ENCODE results near the gene RAB3GAP2.
"Not testable (repeated sequence)": the region's sequence is repeated elsewhere in the genome, so short reads cannot be mapped to it uniquely, and the experiment has no call there.

Gene RAB3GAP2

DNA sequence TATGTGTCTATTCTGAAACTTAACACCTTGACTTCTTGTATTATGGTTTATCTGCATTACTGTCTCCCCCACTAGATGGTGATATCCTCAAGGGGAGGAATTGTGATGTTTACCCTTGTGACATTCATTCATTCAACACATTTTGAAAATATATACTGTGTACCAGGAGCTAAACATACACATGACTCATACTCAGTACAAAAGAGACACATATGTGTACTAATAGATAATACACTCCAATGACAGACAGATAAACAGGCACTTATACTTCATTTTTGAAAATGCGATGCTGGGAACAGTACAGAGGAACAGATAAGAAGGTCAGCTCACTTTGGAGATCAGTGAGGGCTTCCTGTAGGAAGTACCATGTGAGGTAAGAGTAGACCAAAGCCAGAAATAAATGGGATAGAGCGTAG is 8.9 kb upstream of the RAB3GAP2 start:
- DNase-seq = no peak

GRCh38 chr1:220280249-220280648 is 8.0 kb upstream of the RAB3GAP2 start:
- DNase-seq = no peak

- no peak for DNase-seq
Measured at GRCh38 chr1:220278991-220279390, 6.7 kb upstream of the RAB3GAP2 start.

GRCh38 chr1:220275430-220275829 is 3.2 kb upstream of the RAB3GAP2 start:
- DNase-seq = no peak

GRCh38 chr1:220274251-220274855 is 2.1 kb upstream of the RAB3GAP2 start:
- DNase-seq = no peak

DNA sequence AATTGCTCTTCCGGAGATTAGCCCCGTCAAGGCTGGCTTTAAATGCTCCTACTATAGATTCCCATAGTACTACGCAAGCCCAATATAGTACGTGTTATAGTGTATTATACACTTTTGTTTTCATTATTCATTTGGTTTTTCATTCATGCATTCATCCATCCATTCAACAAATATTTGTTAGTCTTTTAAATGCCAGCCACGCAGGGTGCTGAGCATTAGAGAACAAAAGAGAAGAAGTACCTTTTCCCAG is 513 bp upstream of the RAB3GAP2 start:
- DNase-seq = no peak

GRCh38 chr1:220271706-220272046 is 577 bp downstream of the RAB3GAP2 start:
- DNase-seq = no peak

DNA sequence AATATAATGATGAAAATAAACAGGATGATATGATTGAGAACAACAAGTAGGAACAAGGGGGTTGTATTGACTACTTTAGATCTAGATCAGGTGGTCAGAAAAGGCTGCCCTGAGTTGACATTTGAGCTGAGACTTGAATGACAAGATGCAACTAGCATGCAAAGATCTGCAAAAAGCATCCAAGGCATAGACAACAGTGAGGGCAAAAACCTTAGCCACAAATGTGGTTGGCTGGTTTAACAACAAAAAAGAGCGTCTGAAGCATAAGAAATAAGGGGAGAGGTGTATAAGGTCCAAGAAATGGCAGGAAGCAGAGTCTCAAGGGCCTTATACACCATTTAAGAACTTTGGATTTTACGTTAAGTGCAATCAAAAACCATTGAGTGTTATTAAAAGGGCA is 3.2 kb downstream of the RAB3GAP2 start:
- no peak for DNase-seq

DNA sequence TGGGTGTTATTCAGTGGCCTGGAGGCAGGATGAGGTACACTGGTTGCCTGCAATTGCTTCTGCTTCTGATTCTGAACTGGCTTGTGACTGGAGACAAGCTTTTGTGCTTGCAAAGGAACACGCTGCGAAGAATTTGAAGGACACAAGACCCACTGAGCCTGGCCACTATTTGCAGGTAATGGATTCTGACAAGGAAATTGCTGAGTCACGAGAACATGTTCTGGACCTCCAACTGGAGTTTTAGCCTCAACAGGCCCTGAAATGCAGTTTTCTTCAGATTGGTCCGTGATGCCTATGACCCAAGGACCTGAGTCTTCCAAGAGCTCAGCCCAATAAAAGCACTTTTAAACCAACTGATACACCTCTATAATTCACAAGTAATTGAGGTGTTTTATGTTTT is 4.6 kb downstream of the RAB3GAP2 start:
- no peak for DNase-seq

- DNase-seq = not testable (repeated sequence)
Measured at GRCh38 chr1:220260228-220260627, 12.0 kb downstream of the RAB3GAP2 start.

DNA sequence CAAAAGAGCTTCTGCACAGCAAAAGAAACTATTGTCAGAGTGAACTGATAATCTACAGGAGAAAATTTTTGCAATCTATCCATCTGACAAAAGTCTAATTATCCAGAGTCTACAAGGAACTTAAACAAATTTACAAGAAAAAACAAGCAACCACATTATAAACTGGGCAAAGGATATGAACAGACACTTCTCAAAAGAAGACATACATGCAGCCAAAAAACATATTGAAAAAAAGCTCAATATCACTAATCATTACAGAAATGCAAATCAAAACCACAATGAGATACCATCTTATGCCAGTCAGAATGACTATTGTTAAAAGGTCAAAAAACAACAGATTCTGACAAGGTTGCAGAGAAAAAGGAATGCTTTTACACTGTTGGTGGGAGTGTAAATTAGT is 12.5 kb downstream of the RAB3GAP2 start:
- not testable (repeated sequence) for DNase-seq

DNA sequence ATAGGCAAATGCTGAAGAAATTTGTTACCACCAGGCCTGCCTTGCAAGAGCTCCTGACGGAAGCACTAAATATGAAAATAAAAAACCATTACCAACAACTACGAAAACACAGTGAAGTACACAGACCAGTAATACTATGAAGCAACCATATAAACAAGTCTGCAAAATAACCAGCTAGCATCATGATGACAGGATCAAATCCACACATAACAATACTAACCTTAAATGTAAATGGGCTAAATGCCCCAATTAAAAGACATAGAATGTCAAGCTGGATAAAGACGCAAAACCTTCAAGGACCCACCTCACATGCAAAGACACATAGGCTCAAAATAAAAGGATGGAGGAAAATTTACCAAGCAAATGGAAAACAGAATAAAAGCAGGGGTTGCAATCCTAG is 16.1 kb downstream of the RAB3GAP2 start:
- DNase-seq = not testable (repeated sequence)

- DNase-seq = no peak
Measured at GRCh38 chr1:220255204-220255603, 17.0 kb downstream of the RAB3GAP2 start.

DNA sequence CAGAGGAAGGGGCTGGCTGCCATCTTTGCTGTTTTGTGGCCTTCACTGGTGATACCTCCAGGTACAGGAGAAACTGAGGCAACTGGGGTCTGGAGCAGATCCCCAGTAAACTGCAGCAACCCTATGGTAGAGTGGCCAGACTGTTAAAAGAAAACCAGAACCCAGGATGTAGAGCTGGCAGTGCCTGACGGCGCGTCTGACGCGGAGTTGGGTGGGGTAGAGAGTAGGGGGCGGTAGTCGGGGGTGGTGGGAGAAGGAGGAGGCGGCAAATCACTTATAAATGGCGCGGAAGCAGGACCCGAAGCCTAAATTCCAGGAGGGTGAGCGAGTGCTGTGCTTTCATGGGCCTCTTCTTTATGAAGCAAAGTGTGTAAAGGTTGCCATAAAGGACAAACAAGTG is 19.0 kb downstream of the RAB3GAP2 start:
- DNase-seq = not testable (repeated sequence)

GRCh38 chr1:220251272-220251671 is 21.0 kb downstream of the RAB3GAP2 start:
- no peak for DNase-seq

DNA sequence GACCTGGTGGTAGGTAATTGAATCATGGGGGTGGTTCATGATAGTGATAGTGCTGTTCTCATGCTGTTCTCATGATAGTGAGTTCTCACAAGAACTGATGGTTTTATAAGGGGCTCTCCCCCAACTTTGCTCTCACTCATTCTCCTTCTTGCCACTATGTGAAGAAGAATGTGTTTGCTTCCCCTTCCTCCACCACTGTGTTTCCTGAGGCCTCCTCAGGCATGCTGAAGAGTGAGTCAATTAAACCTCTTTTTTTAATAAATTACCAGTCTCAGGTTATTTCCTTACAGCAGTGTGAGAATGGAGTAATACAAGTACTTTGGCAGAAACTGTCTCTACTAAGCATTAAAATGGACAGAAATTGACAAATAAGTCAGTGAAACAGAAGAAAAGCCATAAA is 21.6 kb downstream of the RAB3GAP2 start:
- no peak for DNase-seq

- DNase-seq = no peak
Measured at GRCh38 chr1:220249522-220249921, 22.7 kb downstream of the RAB3GAP2 start.

- not testable (repeated sequence) for DNase-seq
Measured at GRCh38 chr1:220248715-220249265, 23.5 kb downstream of the RAB3GAP2 start.

DNA sequence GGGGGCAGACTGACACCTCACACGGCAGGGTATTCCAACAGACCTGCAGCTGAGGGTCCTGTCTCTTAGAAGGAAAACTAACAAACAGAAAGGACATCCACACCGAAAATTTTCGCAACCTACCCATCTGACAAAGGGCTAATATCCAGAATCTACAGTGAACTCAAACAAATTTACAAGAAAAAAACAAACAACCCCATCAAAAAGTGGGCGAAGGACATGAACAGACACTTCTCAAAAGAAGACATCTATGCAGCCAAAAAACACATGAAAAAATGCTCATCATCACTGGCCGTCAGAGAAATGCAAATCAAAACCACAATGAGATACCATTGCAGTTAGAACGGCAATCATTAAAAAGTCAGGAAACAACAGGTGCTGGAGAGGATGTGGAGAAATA is 26.4 kb downstream of the RAB3GAP2 start:
- not testable (repeated sequence) for DNase-seq

GRCh38 chr1:220243947-220244346 is 28.3 kb downstream of the RAB3GAP2 start:
- no peak for DNase-seq

DNA sequence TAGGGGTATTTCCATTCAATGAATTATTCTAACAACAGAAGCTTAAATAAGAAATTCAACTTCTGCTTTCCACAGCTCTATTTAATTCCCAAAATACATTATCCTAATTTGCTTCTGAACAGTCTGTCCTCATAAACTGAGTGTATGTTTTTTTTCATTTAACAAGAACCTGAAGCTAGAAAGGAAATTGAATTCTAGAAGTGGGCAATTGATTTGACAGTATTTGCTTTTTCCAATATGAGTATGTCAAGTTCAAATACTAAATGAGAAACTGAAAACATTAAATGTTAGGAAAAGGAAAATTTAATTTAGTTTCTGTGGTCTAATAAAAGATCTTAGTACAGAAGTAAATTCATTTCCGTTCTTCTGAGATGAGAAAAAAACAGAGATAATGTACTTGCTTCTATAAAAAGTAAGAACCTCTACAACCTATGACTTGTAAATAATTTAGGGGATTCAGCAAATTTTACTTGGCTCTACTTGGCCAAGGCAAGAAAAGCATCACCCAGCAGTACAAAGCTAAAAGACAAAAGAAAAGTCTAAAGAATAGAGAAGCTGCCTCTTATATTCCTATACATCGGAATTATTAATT is 31.1 kb downstream of the RAB3GAP2 start:
- no peak for DNase-seq

GRCh38 chr1:220239966-220240365 is 32.3 kb downstream of the RAB3GAP2 start:
- DNase-seq = peak; percentile 15

- no peak for DNase-seq
Measured at GRCh38 chr1:220239213-220239612, 33.0 kb downstream of the RAB3GAP2 start.

DNA sequence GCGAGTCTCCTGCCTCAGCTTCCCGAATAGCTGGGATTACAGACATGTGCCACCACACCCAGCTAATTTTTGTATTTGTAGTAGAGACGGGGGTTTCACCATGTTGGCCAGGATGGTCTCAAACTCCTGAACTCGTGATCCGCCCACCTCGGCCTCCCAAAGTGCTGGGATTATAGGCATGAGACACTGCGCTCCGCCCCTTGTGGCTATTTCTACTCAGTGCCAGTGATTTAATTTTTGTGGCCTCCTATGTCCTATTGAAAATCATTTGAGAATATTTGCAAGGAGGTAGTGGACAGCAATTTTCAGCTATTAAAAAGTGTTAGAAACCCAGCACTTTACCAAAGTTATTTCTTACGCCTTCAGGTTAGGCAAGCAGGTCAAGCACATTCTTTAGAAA is 36.0 kb downstream of the RAB3GAP2 start:
- not testable (repeated sequence) for DNase-seq

GRCh38 chr1:220235462-220235861 is 36.8 kb downstream of the RAB3GAP2 start:
- DNase-seq = no peak

Measured in NCI-H1048 (cell line).